IMR-90 (cell line): ENCODE data around the gene MEN1. TPM values are rescaled to one million over a fixed set of nuclear protein-coding genes. Genes with fewer than 3 reads are reported as not detected.

ENCODE experiments used
- ATAC-seq: fragments of 200-7000 bp; cut with Tn5 transposase; 2 replicates; pipeline ENCODE4 v1.9.1; 2020; ENCODE audit warnings: low read depth, mild to moderate bottlenecking, moderate library complexity
- BruUV-seq: library from RNA; stranded (reverse); fragments of 400-500 nt; replicated peaks from 2 replicates; lab custom pipeline; 2021; lab: Mats Ljungman, UMichigan
- CTCF ChIA-PET: fragments of 300-600 bp; formaldehyde crosslinking; extraction: SDS; loops from one replicate; lab custom pipeline; 2021; ENCODE audit warnings: antibody characterized with exemption; lab: Yijun Ruan, JAX
- POLR2A ChIA-PET: fragments of 300-600 bp; sonication (Branson Sonifier 250); formaldehyde crosslinking; loops from one replicate; lab custom pipeline; 2022; ENCODE audit warnings: antibody characterized with exemption; ENCODE audit not compliant: unreplicated experiment; lab: Charles Lee
- DNase-seq: peaks from one replicate; pipeline ENCODE4 v3.0.0; 2013
- H2AFZ ChIP-seq: replicated peaks from 2 replicates; pipeline ENCODE3; 2013; ENCODE audit warnings: low read length, mild to moderate bottlenecking; ENCODE audit not compliant: poor library complexity
- H2AK5ac ChIP-seq: 2 replicates; pipeline ENCODE4 v1.6.1; 2013; ENCODE audit warnings: low read depth, low read length, inconsistent platforms
- H2AK9ac ChIP-seq: replicated peaks from 2 replicates; pipeline ENCODE3; 2013; ENCODE audit warnings: mild to moderate bottlenecking, low read depth, low read length, moderate library complexity; ENCODE audit not compliant: poor library complexity
- H2BK120ac ChIP-seq: 2 replicates; pipeline ENCODE4 v1.6.1; 2013; ENCODE audit warnings: low read depth, low read length, inconsistent platforms
- H2BK15ac ChIP-seq: 3 replicates; pipeline ENCODE4 v1.6.1; 2013; ENCODE audit warnings: low read depth, low read length, inconsistent platforms
- H2BK20ac ChIP-seq: 2 replicates; pipeline ENCODE4 v1.6.1; 2013; ENCODE audit warnings: low read depth, mild to moderate bottlenecking, inconsistent platforms, low read length, moderate library complexity
- H2BK5ac ChIP-seq: 2 replicates; pipeline ENCODE4 v1.6.1; 2013; ENCODE audit warnings: mild to moderate bottlenecking, low read depth, low read length, inconsistent platforms; ENCODE audit not compliant: poor library complexity, severe bottlenecking
- H3K14ac ChIP-seq: replicated peaks from 2 replicates; pipeline ENCODE4 v1.6.1; 2013; ENCODE audit warnings: low read depth, low read length, inconsistent platforms
- H3K18ac ChIP-seq: 2 replicates; pipeline ENCODE4 v1.6.1; 2013; ENCODE audit warnings: low read depth, low read length, control low read depth
- H3K23ac ChIP-seq: 2 replicates; pipeline ENCODE4 v1.6.1; 2013; ENCODE audit warnings: low read depth, low read length, inconsistent platforms
- H3K27ac ChIP-seq: 2 replicates; pipeline ENCODE4 v1.5.1; 2013; ENCODE audit warnings: mild to moderate bottlenecking, control low read depth, low read length; ENCODE audit not compliant: insufficient read depth
- H3K27me3 ChIP-seq: 2 replicates; pipeline ENCODE4 v1.6.1; 2013; ENCODE audit warnings: low read length; ENCODE audit not compliant: control insufficient read depth, insufficient read depth
- H3K36me3 ChIP-seq: 2 replicates; pipeline ENCODE4 v1.6.1; 2013; ENCODE audit warnings: low read length, mixed read lengths; ENCODE audit not compliant: control insufficient read depth, insufficient read depth
- H3K4ac ChIP-seq: 2 replicates; pipeline ENCODE4 v1.6.1; 2013; ENCODE audit warnings: low read depth, low read length, inconsistent platforms
- H3K4me1 ChIP-seq: 2 replicates; pipeline ENCODE4 v1.6.1; 2013; ENCODE audit warnings: low read length, mixed read lengths; ENCODE audit not compliant: control insufficient read depth, insufficient read depth
- H3K4me2 ChIP-seq: 2 replicates; pipeline ENCODE4 v1.6.1; 2013; ENCODE audit warnings: low read depth, mild to moderate bottlenecking, control low read depth, low read length, moderate library complexity
- H3K4me3 ChIP-seq: 2 replicates; pipeline ENCODE4 v1.5.1; 2013; ENCODE audit warnings: low read depth, mild to moderate bottlenecking, control low read depth, low read length, moderate library complexity; ENCODE audit not compliant: insufficient read depth
- H3K56ac ChIP-seq: 2 replicates; pipeline ENCODE4 v1.6.1; 2013; ENCODE audit warnings: low read length, inconsistent platforms; ENCODE audit not compliant: insufficient read depth; ENCODE audit errors: extremely low read depth
- H3K79me1 ChIP-seq, 2 experiments: 2 replicates each; pipeline ENCODE4 v1.6.1; 2013; ENCODE audit warnings: low read length in 2 of 2, inconsistent platforms in 1 of 2, low read depth in 1 of 2
- H3K9ac ChIP-seq: 2 replicates; pipeline ENCODE4 v1.6.1; 2013; ENCODE audit warnings: low read depth, low read length, control low read depth
- H3K9me1 ChIP-seq: 2 replicates; pipeline ENCODE4 v1.6.1; 2013; ENCODE audit warnings: low read length, inconsistent platforms; ENCODE audit not compliant: insufficient read depth
- H3K9me3 ChIP-seq: 2 replicates; pipeline ENCODE4 v1.6.1; 2013; ENCODE audit warnings: low read length; ENCODE audit not compliant: control insufficient read depth, insufficient read depth
- H4K20me1 ChIP-seq: 2 replicates; pipeline ENCODE4 v1.6.1; 2013; ENCODE audit warnings: low read length, inconsistent platforms; ENCODE audit not compliant: insufficient read depth
- H4K5ac ChIP-seq: 2 replicates; pipeline ENCODE4 v1.6.1; 2013; ENCODE audit warnings: mild to moderate bottlenecking, low read depth, low read length, control low read depth
- H4K8ac ChIP-seq, 2 experiments: 2 replicates each; pipeline ENCODE4 v1.6.1; 2013; ENCODE audit warnings: low read depth in 2 of 2, low read length in 2 of 2, control low read depth in 1 of 2, inconsistent platforms in 1 of 2
- H4K91ac ChIP-seq: 2 replicates; pipeline ENCODE4 v1.6.1; 2013; ENCODE audit warnings: low read depth, low read length, inconsistent platforms; ENCODE audit not compliant: insufficient read depth
- BHLHE40 ChIP-seq: fragments of 150-350 bp; IDR thresholded peaks from 2 replicates; pipeline ENCODE4 v1.6.1; 2016; ENCODE audit warnings: mild to moderate bottlenecking, low read depth, low read length
- CEBPB ChIP-seq: IDR thresholded peaks from 2 replicates; pipeline ENCODE4 v1.6.1; 2012; ENCODE audit warnings: low read depth, low read length, improper control_type of control experiment
- CHD1 ChIP-seq: IDR thresholded peaks from 2 replicates; pipeline ENCODE4 v1.6.1; 2012; ENCODE audit warnings: low read depth, low read length, improper control_type of control experiment
- MAFK ChIP-seq: IDR thresholded peaks from 2 replicates; pipeline ENCODE4 v1.6.1; 2012; ENCODE audit warnings: low read depth, low read length, improper control_type of control experiment
- MAZ ChIP-seq: IDR thresholded peaks from 2 replicates; pipeline ENCODE4 v1.6.1; 2012; ENCODE audit warnings: low read depth, mild to moderate bottlenecking, low read length, improper control_type of control experiment, moderate library complexity, borderline replicate concordance
- MXI1 ChIP-seq: IDR thresholded peaks from 2 replicates; pipeline ENCODE4 v1.6.1; 2012; ENCODE audit warnings: low read depth, mild to moderate bottlenecking, low read length, moderate library complexity, borderline replicate concordance
- NFE2L2 ChIP-seq: fragments of 150-350 bp; IDR thresholded peaks from 2 replicates; pipeline ENCODE4 v1.6.1; 2016; ENCODE audit warnings: low read depth, mild to moderate bottlenecking, low read length
- POLR2A ChIP-seq: IDR thresholded peaks from 2 replicates; pipeline ENCODE4 v1.6.1; 2012; ENCODE audit warnings: mild to moderate bottlenecking, low read depth, low read length
- RAD21 ChIP-seq: IDR thresholded peaks from 2 replicates; pipeline ENCODE4 v1.6.1; 2012; ENCODE audit warnings: low read length, improper control_type of control experiment
- RCOR1 ChIP-seq: IDR thresholded peaks from 2 replicates; pipeline ENCODE4 v1.6.1; 2012; ENCODE audit warnings: mild to moderate bottlenecking, low read length, improper control_type of control experiment; ENCODE audit not compliant: insufficient replicate concordance
- RFX5 ChIP-seq: IDR thresholded peaks from 2 replicates; pipeline ENCODE4 v1.8.0; 2012; ENCODE audit warnings: low read depth, mild to moderate bottlenecking, low read length, moderate library complexity
- SMC3 ChIP-seq: fragments of 150-350 bp; IDR thresholded peaks from 2 replicates; pipeline ENCODE4 v1.6.1; 2016; ENCODE audit warnings: low read depth, mild to moderate bottlenecking, antibody characterized with exemption, low read length, moderate library complexity
- WGBS, 2 experiments: methylation state at CpG; one replicate each; pipeline versions ENCODE4 v1.1.5 to v1.1.7; 2013; ENCODE audit warnings: missing lambda C conversion rate in 2 of 2; ENCODE audit not compliant: insufficient read length in 1 of 2; ENCODE audit errors: extremely low coverage in 2 of 2; 5-methylcytosine and 5-hydroxymethylcytosine counted together
- dilution Hi-C: fragments of 300-500 bp; cut with HindIII; formaldehyde crosslinking; loops from one replicate; pipeline ENCODE4 v1.14.3; 2018; ENCODE audit warnings: low sequenced_read_pairs; ENCODE audit not compliant: unreplicated experiment
- in situ Hi-C: fragments of 300-500 bp; cut with MboI; formaldehyde crosslinking; loops from 3 replicates; pipeline ENCODE4 v1.14.3; 2019; ENCODE audit warnings: low sequenced_read_pairs, inconsistent platforms, mixed read lengths
- intact Hi-C: fragments of 100-400 bp; cut with micrococcal nuclease; formaldehyde crosslinking; loops from 2 replicates; pipeline ENCODE4 v1.10.0; 2022
- polyA plus RNA-seq, 3 experiments: library from polyadenylated mRNA; depleted of rRNA; stranded (reverse); fragments of >200 nt; gene quantifications; 2 replicates each; pipeline ENCODE4 v1.2.3, GENCODE V29; 2012; ENCODE audit warnings: low replicate concordance in 1 of 3
- total RNA-seq: library from RNA; depleted of rRNA; stranded (reverse); fragments of >200 nt; gene quantifications from 2 replicates; pipeline ENCODE4 v1.2.3, GENCODE V29; 2012
- TF ChIP-seq, protein P1 (sequence below): conservative IDR thresholded peaks from 2 replicates; pipeline ENCODE4 v1.5.1; 2012; ENCODE audit warnings: mild to moderate bottlenecking, low read depth, low read length, improper control_type of control experiment
- TF ChIP-seq, protein P2 (sequence below): fragments of 150-350 bp; IDR thresholded peaks from 2 replicates; pipeline ENCODE4 v1.6.1; 2017; ENCODE audit warnings: mild to moderate bottlenecking, antibody characterized with exemption, low read length, low read depth
- TF ChIP-seq, protein P3 (sequence below): fragments of 150-350 bp; IDR thresholded peaks from 2 replicates; pipeline ENCODE4 v1.6.1; 2016; ENCODE audit warnings: low read depth, mild to moderate bottlenecking, low read length, moderate library complexity, borderline replicate concordance

The MEN1 gene
- total and polyA plus RNA-seq, 2 of the 4 experiments (the other 2 are of a cell fraction): 8.8 to 35.7 TPM

DNA sequence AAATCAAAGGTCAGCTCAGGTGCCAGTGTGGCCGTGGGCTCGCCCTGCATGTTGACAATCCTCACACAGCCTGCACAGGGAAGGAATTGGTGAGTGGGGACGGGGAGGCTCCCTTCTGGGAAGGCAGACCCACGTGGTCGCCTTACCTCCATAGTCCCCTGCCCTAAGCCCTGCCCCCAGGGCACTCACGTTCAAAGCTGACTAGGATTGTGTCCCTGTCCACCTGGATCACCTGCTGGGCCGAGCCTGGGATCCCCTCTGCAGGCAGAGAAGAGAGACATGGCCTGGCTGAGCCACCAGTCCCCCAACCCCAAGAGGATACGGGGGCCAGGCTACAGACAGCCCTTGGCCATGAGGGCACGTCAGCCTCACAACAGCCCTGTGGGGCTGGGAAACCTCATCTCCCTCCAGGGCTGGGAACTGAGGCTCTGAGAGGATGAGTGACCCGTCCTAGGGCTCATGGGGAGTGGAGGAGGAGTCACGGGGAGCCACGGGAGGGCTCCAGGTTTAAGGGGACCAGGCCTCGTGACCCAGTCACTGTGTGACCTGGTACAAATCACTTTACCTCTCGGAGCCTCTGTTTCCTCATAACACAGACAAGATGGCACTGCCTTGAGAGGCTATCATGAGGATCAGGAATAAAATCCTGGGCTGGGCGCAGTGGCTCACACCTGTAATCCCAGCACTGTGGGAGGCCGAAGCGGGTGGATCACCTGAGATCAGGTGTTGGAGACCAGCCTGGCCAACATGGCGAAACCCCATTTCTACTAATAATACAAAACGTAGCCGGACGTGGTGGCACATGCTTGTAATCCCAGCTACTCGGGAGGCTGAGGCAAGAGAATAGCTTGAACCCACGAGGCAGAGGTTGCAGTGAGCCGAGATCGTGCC, 19.9 kb downstream of the MEN1 start:
- Histone ChIP-seq H3K56ac (no peak overlapping the region), H3K9me3 (no peaks in the 10 kb centered on the region), H3K9ac (no peak overlapping the region), H2AFZ (no peak overlapping the region), H2AK5ac (no peak overlapping the region), H3K79me1 (no peaks in the 10 kb centered on the region), H4K5ac (no peak overlapping the region), H2AK9ac (peak overlapping the region; percentile 65), H3K27me3 (no peaks in the 10 kb centered on the region), H2BK20ac (no peak overlapping the region), H3K4me2 (no peak overlapping the region), H2BK120ac (no peak overlapping the region), H3K9me1 (no peaks in the 10 kb centered on the region), H3K36me3 (peaks cover 17% of the 10 kb centered on the region), H2BK15ac (no peak overlapping the region), H3K4me1 (no peaks in the 10 kb centered on the region), H3K14ac (no peak overlapping the region), H2BK5ac (no peak overlapping the region), H3K4ac (no peak overlapping the region), H3K18ac (no peak overlapping the region), H3K23ac (no peak overlapping the region), H3K27ac (no peak overlapping the region), H4K8ac (no peak overlapping the region), H4K91ac (no peak overlapping the region), H3K4me3 (no peak overlapping the region), H4K20me1 (no peaks in the 10 kb centered on the region)
- DNase-seq (no peak), ATAC-seq (no peak)
- 94% methylated on average over 5 of the region's 25 CpGs; no CpG with 5 or more reads in 1 of the 2 experiments for WGBS, 2 experiments
- BruUV-seq: no TSS peak
- dilution Hi-C loops: no loop called here
- intact Hi-C loops: no loop called here
- TF ChIP-seq, protein P1, sequence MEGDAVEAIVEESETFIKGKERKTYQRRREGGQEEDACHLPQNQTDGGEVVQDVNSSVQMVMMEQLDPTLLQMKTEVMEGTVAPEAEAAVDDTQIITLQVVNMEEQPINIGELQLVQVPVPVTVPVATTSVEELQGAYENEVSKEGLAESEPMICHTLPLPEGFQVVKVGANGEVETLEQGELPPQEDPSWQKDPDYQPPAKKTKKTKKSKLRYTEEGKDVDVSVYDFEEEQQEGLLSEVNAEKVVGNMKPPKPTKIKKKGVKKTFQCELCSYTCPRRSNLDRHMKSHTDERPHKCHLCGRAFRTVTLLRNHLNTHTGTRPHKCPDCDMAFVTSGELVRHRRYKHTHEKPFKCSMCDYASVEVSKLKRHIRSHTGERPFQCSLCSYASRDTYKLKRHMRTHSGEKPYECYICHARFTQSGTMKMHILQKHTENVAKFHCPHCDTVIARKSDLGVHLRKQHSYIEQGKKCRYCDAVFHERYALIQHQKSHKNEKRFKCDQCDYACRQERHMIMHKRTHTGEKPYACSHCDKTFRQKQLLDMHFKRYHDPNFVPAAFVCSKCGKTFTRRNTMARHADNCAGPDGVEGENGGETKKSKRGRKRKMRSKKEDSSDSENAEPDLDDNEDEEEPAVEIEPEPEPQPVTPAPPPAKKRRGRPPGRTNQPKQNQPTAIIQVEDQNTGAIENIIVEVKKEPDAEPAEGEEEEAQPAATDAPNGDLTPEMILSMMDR: no peak
- TF ChIP-seq CEBPB (no peak), BHLHE40 (no peak), MAZ (no peak), POLR2A (no peak), SMC3 (no peak), NFE2L2 (no peak), MXI1 (no peak), RCOR1 (no peak), MAFK (no peak), RFX5 (no peak), RAD21 (no peak), CHD1 (no peak)
- TF ChIP-seq, protein P2, sequence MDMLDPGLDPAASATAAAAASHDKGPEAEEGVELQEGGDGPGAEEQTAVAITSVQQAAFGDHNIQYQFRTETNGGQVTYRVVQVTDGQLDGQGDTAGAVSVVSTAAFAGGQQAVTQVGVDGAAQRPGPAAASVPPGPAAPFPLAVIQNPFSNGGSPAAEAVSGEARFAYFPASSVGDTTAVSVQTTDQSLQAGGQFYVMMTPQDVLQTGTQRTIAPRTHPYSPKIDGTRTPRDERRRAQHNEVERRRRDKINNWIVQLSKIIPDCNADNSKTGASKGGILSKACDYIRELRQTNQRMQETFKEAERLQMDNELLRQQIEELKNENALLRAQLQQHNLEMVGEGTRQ: no peak
- TF ChIP-seq, protein P3, sequence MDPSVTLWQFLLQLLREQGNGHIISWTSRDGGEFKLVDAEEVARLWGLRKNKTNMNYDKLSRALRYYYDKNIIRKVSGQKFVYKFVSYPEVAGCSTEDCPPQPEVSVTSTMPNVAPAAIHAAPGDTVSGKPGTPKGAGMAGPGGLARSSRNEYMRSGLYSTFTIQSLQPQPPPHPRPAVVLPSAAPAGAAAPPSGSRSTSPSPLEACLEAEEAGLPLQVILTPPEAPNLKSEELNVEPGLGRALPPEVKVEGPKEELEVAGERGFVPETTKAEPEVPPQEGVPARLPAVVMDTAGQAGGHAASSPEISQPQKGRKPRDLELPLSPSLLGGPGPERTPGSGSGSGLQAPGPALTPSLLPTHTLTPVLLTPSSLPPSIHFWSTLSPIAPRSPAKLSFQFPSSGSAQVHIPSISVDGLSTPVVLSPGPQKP: no peak
- in situ Hi-C loops: no loop called here
- ChIA-PET POLR2A (no interaction called here), CTCF (interaction anchor here (0.8 to 1.2 kb wide), 2 partner anchors 9 to 60 kb away, joined by 3 read pairs; no protein-coding TSS in a partner anchor)
